HepG2 (cell line): ENCODE measurements around the gene NAV2. TPM values are rescaled to one million over a fixed set of nuclear protein-coding genes. Genes with fewer than 3 reads are reported as not detected.
A peak's percentile ranks its signal among the peaks of the same experiment; 100 is the strongest.

Experiments used
- ATAC-seq: fragments of 200-7000 bp; cut with Tn5 transposase; 3 replicates; pipeline ENCODE4 v1.9.1; 2020; ENCODE audit warnings: mild to moderate bottlenecking, moderate library complexity
- BruUV-seq: library from RNA; stranded (reverse); fragments of 400-500 nt; replicated peaks from 2 replicates; lab custom pipeline; 2021; lab: Mats Ljungman, UMichigan
- CTCF ChIA-PET: fragments of 300-600 bp; formaldehyde crosslinking; extraction: SDS; loops from one replicate; lab custom pipeline; 2021; ENCODE audit warnings: low total read pairs, inconsistent platforms, low intra/inter-chr PET ratio; lab: Yijun Ruan, JAX
- POLR2A ChIA-PET: fragments of 350-600 bp; sonication (Branson Sonifier 250); formaldehyde crosslinking; loops from one replicate; lab custom pipeline; 2020; ENCODE audit warnings: antibody characterized with exemption, inconsistent platforms; lab: Yijun Ruan, JAX
- DNase-seq: peaks from one replicate; pipeline ENCODE4 v3.0.0-alpha.2; 2015; ENCODE audit warnings: low spot score
- FAIRE-seq: peaks from 3 replicates; lab custom pipeline; 2011; peaks lifted over from hg19 to GRCh38; lab: Jason Lieb, UNC
- H2AFZ ChIP-seq: one replicate; pipeline ENCODE4 v1.6.1; 2011; ENCODE audit warnings: low read length, inconsistent platforms
- H3K27ac ChIP-seq: fragments of 300-600 bp; 3 replicates; pipeline ENCODE4 v1.8.0; 2011; ENCODE audit warnings: mixed run types, mild to moderate bottlenecking, mixed read lengths, low read length, inconsistent platforms; ENCODE audit not compliant: insufficient read depth; ENCODE audit errors: extremely low read length
- H3K27me3 ChIP-seq, 2 experiments: fragments of 200-600 bp in 1 of 2; 2 replicates in 1 of 2; 3 replicates in 1 of 2; pipeline versions ENCODE4 v1.6.0 to v1.8.0; 2011; ENCODE audit warnings: low read length in 2 of 2, mild to moderate bottlenecking in 2 of 2, moderate library complexity in 2 of 2, inconsistent platforms in 1 of 2; ENCODE audit not compliant: insufficient read depth in 2 of 2, control insufficient read depth in 1 of 2
- H3K36me3 ChIP-seq, 2 experiments: fragments of 200-600 bp in 1 of 2; replicated peaks in 1 of 2; 2 replicates in 1 of 2; 3 replicates in 1 of 2; pipeline versions ENCODE4 v1.5.1 to v1.8.0; 2011; ENCODE audit warnings: low read length in 2 of 2, inconsistent platforms in 1 of 2; ENCODE audit not compliant: insufficient read depth in 2 of 2, control insufficient read depth in 1 of 2
- H3K4me1 ChIP-seq: 2 replicates; pipeline ENCODE4 v1.5.1; 2012; ENCODE audit warnings: low read length, inconsistent platforms; ENCODE audit not compliant: insufficient read depth
- H3K4me2 ChIP-seq: 2 replicates; pipeline ENCODE4 v1.6.0; 2011; ENCODE audit warnings: low read depth, low read length, inconsistent platforms
- H3K4me3 ChIP-seq, 3 experiments: fragments of 200-600 bp in 1 of 3; sonication (generic), shearing (Covaris generic) in 1 of 3; replicated peaks in 1 of 3; 2 replicates each; pipeline ENCODE4 v1.5.1; 2011 to 2016; ENCODE audit warnings: low read length in 3 of 3, inconsistent platforms in 2 of 3, low read depth in 2 of 3, mild to moderate bottlenecking in 2 of 3, control low read depth in 1 of 3, mixed read lengths in 1 of 3; ENCODE audit not compliant: insufficient read depth in 1 of 3
- H3K79me2 ChIP-seq: one replicate; pipeline ENCODE4 v1.6.1; 2011; ENCODE audit warnings: low read length, inconsistent platforms; ENCODE audit not compliant: insufficient read depth
- H3K9ac ChIP-seq: 2 replicates; pipeline ENCODE4 v1.6.0; 2011; ENCODE audit warnings: mild to moderate bottlenecking, low read depth, low read length, inconsistent platforms; ENCODE audit not compliant: insufficient read depth
- H3K9me3 ChIP-seq: 2 replicates; pipeline ENCODE4 v1.5.1; 2012; ENCODE audit warnings: mild to moderate bottlenecking, low read length
- H4K20me1 ChIP-seq: 2 replicates; pipeline ENCODE4 v1.6.0; 2011; ENCODE audit warnings: inconsistent platforms, mild to moderate bottlenecking, low read length, moderate library complexity; ENCODE audit not compliant: insufficient read depth
- ISX ChIP-seq: sonication (generic); formaldehyde crosslinking; conservative IDR thresholded peaks from 2 replicates; pipeline ENCODE4 v1.5.0; 2020; ENCODE audit warnings: missing genetic modification reagents
- NFKBIZ ChIP-seq: IDR thresholded peaks from 2 replicates; pipeline ENCODE4 v1.6.1; 2018; ENCODE audit warnings: missing genetic modification reagents, missing compliant biosample characterization
- PAF1 ChIP-seq: IDR thresholded peaks from 2 replicates; pipeline ENCODE4 v1.6.1; 2016; ENCODE audit warnings: missing genetic modification reagents, missing compliant biosample characterization
- ZNF337 ChIP-seq: sonication (generic); formaldehyde crosslinking; IDR thresholded peaks from 2 replicates; pipeline ENCODE4 v1.5.1; 2020; ENCODE audit warnings: missing genetic modification reagents, low read depth, mild to moderate bottlenecking, borderline replicate concordance
- ZNF546 ChIP-seq: sonication (generic); formaldehyde crosslinking; conservative IDR thresholded peaks from 2 replicates; pipeline ENCODE4 v1.8.1; 2023; ENCODE audit warnings: mild to moderate bottlenecking, missing genetic modification reagents
- ZNF709 ChIP-seq: sonication (generic); formaldehyde crosslinking; IDR thresholded peaks from 2 replicates; pipeline ENCODE4 v1.5.0; 2020; ENCODE audit warnings: mild to moderate bottlenecking, missing genetic modification reagents
- WGBS: methylation state at CpG from one replicate; pipeline ENCODE4 v1.1.6; 2017; ENCODE audit warnings: low lambda C conversion rate; 5-methylcytosine and 5-hydroxymethylcytosine counted together
- in situ Hi-C: cut with HindIII; loops from 2 replicates; pipeline ENCODE4 v1.10.0; 2017; ENCODE audit warnings: low pct_unique_long_range_greater_than_20kb; ENCODE audit not compliant: extremely low pct_ligation_motif_present
- intact Hi-C: fragments of 100-400 bp; cut with micrococcal nuclease; formaldehyde crosslinking; loops from one replicate; pipeline ENCODE4 v1.10.0; 2022; ENCODE audit not compliant: unreplicated experiment
- polyA plus RNA-seq, 8 experiments: library from polyadenylated mRNA; depleted of rRNA in 3 of 8; stranded (reverse) in 7 of 8; unstranded in 1 of 8; fragments of >200 nt; fragmentation: Illumina TruSeq in 4 of 8; extraction: Trizol in 4 of 8; gene quantifications; 2 replicates each; pipeline versions ENCODE4 v1.2.1 to v1.2.3, GENCODE V29; 2011 to 2016; ENCODE audit warnings: low read depth in 4 of 8, missing spikeins in 1 of 8, mixed read lengths in 1 of 8; ENCODE audit not compliant: insufficient read depth in 1 of 8
- total RNA-seq, 5 experiments: library from RNA; depleted of rRNA; stranded (reverse); fragments of >200 nt; fragmentation: Illumina TruSeq; extraction: Trizol; gene quantifications; 2 replicates each; pipeline ENCODE4 v1.2.3, GENCODE V29; 2016; ENCODE audit warnings: low read depth in 1 of 5
- TF ChIP-seq, protein P1 (sequence below): sonication (generic); formaldehyde crosslinking; IDR thresholded peaks from 2 replicates; pipeline ENCODE4 v1.4.0; 2020; ENCODE audit warnings: mild to moderate bottlenecking, missing genetic modification reagents
- TF ChIP-seq, protein P2 (sequence below): IDR thresholded peaks from 2 replicates; pipeline ENCODE4 v1.6.1; 2016; ENCODE audit warnings: missing compliant biosample characterization, missing genetic modification reagents, borderline replicate concordance
- TF ChIP-seq, protein P3 (sequence below): IDR thresholded peaks from 2 replicates; pipeline ENCODE4 v1.6.1; 2016; ENCODE audit warnings: missing compliant biosample characterization, missing genetic modification reagents, borderline replicate concordance
- TF ChIP-seq, protein P4 (sequence below): sonication (generic); formaldehyde crosslinking; IDR thresholded peaks from 2 replicates; pipeline ENCODE4 v1.5.1; 2020; ENCODE audit warnings: missing genetic modification reagents, mild to moderate bottlenecking, borderline replicate concordance
- TF ChIP-seq, protein P5 (sequence below): sonication (generic); formaldehyde crosslinking; IDR thresholded peaks from 2 replicates; pipeline ENCODE4 v1.9.0; 2021; ENCODE audit warnings: mild to moderate bottlenecking, missing genetic modification reagents

NAV2 gene
- total and polyA plus RNA-seq, 2 of the 13 experiments (the other 11 are each of a cell fraction or from before 2014, with no cell fraction given) = 9.3 to 34.6 TPM

DNA sequence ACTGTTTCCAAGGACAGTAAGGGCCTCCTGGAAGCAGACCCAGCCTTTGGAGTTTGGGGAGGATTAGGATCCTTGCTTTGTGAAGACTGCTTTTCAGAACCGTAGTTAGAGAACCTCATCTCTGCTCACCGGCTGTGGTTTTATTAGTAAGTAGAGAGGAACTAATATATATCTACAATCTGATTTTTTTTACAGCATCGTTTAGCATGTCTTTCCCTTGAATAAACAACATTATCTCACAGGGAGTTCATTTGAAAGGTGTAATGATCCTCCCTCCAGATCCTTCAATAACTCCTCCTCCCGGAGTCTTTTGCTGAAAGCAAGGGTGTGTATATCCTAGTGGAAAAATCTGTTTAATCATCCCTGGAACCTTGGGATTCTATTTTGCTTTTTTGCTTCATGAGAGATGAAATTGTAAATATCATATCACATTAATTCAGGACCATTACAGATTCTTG lies 314.9 kb downstream of the NAV2 start:
- POLR2A ChIA-PET = no interaction called here
- CTCF ChIA-PET = no interaction called here
- Histone ChIP-seq H3K36me3 (no peaks in the 10 kb centered on the region), H3K4me1 (peaks cover 91% of the 10 kb centered on the region), H3K27me3 (no peaks in the 10 kb centered on the region; a peak in 1 of 5 replicates), H3K79me2 (peaks cover 98% of the 10 kb centered on the region), H3K9me3 (no peaks in the 10 kb centered on the region), H4K20me1 (no peaks in the 10 kb centered on the region), H3K27ac (no peak overlapping the region), H3K4me3 (no peak overlapping the region; a peak in 1 of 6 replicates), H2AFZ (no peak overlapping the region), H3K4me2 (peak overlapping the region; percentile 28; the same call in 1 of the 2 replicates), H3K9ac (no peak overlapping the region)
- ATAC-seq = no peak
- no peak for DNase-seq
- WGBS = 72% methylated on average over 4 of the region's 4 CpGs
- no peak for FAIRE-seq
- no TSS peak for BruUV-seq
- in situ Hi-C loops = loop anchor here (5.0 kb wide), 1 partner anchor 75 kb away; no protein-coding TSS in a partner anchor
- intact Hi-C loops = no loop called here
- TF ChIP-seq, protein P1, sequence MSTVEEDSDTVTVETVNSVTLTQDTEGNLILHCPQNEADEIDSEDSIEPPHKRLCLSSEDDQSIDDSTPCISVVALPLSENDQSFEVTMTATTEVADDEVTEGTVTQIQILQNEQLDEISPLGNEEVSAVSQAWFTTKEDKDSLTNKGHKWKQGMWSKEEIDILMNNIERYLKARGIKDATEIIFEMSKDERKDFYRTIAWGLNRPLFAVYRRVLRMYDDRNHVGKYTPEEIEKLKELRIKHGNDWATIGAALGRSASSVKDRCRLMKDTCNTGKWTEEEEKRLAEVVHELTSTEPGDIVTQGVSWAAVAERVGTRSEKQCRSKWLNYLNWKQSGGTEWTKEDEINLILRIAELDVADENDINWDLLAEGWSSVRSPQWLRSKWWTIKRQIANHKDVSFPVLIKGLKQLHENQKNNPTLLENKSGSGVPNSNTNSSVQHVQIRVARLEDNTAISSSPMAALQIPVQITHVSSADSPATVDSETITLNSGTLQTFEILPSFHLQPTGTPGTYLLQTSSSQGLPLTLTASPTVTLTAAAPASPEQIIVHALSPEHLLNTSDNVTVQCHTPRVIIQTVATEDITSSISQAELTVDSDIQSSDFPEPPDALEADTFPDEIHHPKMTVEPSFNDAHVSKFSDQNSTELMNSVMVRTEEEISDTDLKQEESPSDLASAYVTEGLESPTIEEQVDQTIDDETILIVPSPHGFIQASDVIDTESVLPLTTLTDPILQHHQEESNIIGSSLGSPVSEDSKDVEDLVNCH (CRISPR knock-in tag) = no peak
- TF ChIP-seq NFKBIZ (no peak), ZNF709 (no peak), ISX (CRISPR knock-in tag) (no peak), PAF1 (CRISPR knock-in tag) (no peak), ZNF337 (no peak), ZNF546 (CRISPR knock-in tag) (no peak)
- TF ChIP-seq, protein P2, sequence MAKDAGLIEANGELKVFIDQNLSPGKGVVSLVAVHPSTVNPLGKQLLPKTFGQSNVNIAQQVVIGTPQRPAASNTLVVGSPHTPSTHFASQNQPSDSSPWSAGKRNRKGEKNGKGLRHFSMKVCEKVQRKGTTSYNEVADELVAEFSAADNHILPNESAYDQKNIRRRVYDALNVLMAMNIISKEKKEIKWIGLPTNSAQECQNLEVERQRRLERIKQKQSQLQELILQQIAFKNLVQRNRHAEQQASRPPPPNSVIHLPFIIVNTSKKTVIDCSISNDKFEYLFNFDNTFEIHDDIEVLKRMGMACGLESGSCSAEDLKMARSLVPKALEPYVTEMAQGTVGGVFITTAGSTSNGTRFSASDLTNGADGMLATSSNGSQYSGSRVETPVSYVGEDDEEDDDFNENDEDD (CRISPR knock-in tag) = no peak
- TF ChIP-seq, protein P3, sequence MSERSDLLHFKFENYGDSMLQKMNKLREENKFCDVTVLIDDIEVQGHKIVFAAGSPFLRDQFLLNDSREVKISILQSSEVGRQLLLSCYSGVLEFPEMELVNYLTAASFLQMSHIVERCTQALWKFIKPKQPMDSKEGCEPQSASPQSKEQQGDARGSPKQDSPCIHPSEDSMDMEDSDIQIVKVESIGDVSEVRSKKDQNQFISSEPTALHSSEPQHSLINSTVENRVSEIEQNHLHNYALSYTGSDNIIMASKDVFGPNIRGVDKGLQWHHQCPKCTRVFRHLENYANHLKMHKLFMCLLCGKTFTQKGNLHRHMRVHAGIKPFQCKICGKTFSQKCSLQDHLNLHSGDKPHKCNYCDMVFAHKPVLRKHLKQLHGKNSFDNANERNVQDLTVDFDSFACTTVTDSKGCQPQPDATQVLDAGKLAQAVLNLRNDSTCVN (CRISPR knock-in tag) = no peak
- TF ChIP-seq, protein P4, sequence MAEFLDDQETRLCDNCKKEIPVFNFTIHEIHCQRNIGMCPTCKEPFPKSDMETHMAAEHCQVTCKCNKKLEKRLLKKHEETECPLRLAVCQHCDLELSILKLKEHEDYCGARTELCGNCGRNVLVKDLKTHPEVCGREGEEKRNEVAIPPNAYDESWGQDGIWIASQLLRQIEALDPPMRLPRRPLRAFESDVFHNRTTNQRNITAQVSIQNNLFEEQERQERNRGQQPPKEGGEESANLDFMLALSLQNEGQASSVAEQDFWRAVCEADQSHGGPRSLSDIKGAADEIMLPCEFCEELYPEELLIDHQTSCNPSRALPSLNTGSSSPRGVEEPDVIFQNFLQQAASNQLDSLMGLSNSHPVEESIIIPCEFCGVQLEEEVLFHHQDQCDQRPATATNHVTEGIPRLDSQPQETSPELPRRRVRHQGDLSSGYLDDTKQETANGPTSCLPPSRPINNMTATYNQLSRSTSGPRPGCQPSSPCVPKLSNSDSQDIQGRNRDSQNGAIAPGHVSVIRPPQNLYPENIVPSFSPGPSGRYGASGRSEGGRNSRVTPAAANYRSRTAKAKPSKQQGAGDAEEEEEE (CRISPR knock-in tag) = no peak
- TF ChIP-seq, protein P5, sequence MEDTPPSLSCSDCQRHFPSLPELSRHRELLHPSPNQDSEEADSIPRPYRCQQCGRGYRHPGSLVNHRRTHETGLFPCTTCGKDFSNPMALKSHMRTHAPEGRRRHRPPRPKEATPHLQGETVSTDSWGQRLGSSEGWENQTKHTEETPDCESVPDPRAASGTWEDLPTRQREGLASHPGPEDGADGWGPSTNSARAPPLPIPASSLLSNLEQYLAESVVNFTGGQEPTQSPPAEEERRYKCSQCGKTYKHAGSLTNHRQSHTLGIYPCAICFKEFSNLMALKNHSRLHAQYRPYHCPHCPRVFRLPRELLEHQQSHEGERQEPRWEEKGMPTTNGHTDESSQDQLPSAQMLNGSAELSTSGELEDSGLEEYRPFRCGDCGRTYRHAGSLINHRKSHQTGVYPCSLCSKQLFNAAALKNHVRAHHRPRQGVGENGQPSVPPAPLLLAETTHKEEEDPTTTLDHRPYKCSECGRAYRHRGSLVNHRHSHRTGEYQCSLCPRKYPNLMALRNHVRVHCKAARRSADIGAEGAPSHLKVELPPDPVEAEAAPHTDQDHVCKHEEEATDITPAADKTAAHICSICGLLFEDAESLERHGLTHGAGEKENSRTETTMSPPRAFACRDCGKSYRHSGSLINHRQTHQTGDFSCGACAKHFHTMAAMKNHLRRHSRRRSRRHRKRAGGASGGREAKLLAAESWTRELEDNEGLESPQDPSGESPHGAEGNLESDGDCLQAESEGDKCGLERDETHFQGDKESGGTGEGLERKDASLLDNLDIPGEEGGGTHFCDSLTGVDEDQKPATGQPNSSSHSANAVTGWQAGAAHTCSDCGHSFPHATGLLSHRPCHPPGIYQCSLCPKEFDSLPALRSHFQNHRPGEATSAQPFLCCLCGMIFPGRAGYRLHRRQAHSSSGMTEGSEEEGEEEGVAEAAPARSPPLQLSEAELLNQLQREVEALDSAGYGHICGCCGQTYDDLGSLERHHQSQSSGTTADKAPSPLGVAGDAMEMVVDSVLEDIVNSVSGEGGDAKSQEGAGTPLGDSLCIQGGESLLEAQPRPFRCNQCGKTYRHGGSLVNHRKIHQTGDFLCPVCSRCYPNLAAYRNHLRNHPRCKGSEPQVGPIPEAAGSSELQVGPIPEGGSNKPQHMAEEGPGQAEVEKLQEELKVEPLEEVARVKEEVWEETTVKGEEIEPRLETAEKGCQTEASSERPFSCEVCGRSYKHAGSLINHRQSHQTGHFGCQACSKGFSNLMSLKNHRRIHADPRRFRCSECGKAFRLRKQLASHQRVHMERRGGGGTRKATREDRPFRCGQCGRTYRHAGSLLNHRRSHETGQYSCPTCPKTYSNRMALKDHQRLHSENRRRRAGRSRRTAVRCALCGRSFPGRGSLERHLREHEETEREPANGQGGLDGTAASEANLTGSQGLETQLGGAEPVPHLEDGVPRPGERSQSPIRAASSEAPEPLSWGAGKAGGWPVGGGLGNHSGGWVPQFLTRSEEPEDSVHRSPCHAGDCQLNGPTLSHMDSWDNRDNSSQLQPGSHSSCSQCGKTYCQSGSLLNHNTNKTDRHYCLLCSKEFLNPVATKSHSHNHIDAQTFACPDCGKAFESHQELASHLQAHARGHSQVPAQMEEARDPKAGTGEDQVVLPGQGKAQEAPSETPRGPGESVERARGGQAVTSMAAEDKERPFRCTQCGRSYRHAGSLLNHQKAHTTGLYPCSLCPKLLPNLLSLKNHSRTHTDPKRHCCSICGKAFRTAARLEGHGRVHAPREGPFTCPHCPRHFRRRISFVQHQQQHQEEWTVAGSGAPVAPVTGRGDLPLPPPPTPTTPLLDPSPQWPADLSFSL (CRISPR knock-in tag) = no peak
